HG03108 (cell line): ENCODE results near the gene TSPAN11.
"Not testable (repeated sequence)": the region's sequence is repeated elsewhere in the genome, so short reads cannot be mapped to it uniquely, and the experiment has no call there.

Source experiments
- ATAC-seq: cut with Tn5 transposase; IDR thresholded peaks from one replicate; pipeline ENCODE4 v1.9.1; 2021; ENCODE audit warnings: moderate library complexity; ENCODE audit not compliant: unreplicated experiment

Gene TSPAN11

DNA sequence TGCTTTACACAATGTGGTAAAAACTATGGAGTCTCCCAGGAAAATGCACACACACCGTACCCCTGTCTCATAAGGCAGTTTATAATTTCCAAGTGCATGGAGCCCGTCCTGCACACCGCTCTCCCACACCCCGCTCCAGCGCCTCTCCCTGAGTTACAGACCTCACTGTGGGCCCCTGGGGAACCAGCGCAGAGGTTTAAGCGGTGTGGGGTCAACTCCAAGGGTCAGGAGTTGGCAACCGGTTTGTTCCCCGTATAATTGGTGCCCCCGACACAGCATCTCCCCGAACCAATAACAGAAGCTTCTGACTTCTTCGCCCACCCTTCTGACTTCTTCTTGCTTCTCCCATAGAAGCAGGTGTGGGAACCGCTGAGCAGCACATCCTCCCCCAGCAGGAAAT is 88.7 kb downstream of the TSPAN11 start:
- ATAC-seq, result no peak

DNA sequence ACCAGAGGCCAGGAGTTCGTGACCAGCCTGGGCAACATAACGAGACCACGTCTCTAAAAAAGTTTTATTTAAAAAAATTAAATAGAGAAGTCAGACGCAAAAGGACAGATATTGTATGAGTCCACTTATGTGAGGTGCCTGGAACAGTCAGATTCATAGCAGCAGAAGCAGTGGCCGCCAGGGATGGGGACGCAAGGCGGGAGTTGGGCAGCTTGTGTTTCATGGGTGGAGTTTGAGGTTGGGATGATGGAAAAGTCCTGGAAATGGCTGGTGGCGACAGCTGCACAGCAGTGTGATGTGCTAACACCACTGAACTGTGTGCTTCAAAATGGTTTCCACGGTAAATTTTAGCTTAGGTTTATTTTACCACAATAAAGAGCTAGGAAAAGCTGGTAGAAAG is 89.5 kb downstream of the TSPAN11 start:
- ATAC-seq, result no peak

DNA sequence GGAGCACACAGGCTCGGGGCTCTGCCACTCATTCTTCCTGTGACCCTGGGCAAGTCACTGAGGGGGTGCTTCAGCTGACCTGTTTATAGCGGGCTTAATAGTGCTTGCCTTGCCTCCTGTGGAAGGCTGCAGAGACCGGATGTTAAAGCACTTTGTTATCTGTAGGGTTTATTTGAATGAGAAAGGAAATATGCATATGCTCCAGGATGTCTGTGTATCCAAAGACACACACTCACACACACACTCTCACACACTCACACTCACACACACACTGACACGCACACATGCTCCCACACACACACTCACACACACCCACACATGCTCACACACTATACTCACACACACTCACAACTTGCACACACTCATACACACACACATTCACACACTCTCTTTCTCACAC is 91.0 kb downstream of the TSPAN11 start:
- no peak for ATAC-seq

GRCh38 chr12:31018106-31018789 is 91.7 kb downstream of the TSPAN11 start:
- ATAC-seq, result no peak

- no peak for ATAC-seq
Observed at GRCh38 chr12:31018790-31019505, 92.4 kb downstream of the TSPAN11 start.

- no peak for ATAC-seq
Observed at GRCh38 chr12:31019561-31019960, 93.0 kb downstream of the TSPAN11 start.

DNA sequence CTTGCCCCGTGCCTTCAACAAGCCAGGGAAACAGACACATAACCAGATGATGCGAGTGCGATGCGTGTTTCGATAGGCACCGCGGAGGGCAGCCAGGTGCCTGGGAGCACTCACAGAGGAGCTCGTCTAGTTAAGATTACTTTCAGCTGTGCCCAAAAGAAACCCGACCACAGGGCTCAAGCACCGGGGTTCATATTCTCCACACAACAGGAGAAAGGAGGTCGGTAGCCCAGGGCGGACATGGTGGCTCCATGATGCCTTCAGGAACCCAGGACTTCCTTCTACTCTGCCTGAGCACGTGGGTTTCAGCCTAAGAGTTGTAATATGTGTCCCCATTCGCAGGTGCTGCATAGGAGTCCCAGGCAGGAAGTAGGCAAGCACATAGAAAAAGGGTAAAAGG is 93.4 kb downstream of the TSPAN11 start:
- no peak for ATAC-seq

DNA sequence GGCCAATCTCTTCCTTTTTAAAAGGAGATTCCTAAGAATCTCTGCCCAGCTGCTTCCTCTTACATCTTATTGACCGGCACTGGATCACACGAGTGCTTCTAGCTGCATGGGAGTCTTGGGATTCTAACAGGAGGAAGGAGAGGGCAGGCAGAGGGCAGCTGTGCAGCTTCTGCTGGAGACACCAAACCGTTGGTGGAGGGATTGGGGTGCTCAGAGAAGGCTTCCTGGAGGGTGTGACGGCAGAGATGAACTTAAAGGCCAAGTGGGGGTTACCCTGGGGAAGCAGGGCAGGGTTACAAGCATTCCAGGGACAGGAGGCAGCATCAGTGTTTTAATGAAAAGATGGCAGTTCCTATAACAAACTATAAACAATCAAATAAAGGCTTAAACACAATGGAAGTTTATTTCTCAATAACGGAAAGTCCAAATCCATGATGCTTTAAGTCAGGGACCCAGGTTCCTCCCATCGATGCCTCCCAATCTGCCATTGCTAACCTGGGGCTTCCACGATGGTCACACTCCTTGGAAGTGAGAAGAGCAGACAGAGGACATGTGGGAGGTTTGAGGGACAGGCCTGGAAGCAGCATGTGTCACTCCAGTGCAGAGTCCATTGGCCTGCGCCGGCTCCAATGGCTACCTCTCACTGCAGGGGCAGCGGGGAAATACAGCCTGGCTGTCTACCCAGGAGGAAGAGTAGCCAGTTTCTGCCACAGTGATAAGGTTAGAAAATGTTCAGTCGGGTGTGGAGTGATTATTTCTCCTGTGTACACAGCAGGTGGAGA is 94.0 kb downstream of the TSPAN11 start:
- ATAC-seq, result no peak

GRCh38 chr12:31021181-31021580 is 94.6 kb downstream of the TSPAN11 start:
- ATAC-seq, result no peak

- ATAC-seq, result no peak
Observed at GRCh38 chr12:31021809-31022494, 95.4 kb downstream of the TSPAN11 start.

- no peak for ATAC-seq
Observed at GRCh38 chr12:31023271-31023724, 96.8 kb downstream of the TSPAN11 start.

DNA sequence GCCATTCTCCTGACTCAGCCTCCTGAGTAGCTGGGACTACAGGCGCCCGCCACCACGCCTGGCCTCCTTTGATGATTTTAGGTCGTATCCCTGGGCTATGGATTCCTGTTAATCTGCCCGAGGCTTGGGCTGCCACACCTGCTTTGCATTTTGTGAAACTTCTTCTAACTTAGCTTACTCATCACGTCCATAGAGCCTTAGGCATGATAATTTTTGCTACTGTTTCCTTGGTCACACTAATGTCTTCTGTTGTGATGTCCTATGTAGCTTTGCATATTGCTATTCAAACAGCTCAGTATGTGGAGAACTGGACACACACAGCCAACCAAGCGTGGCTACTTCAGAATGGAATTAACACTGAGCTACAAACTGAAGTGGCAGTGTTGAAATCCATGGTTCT is 99.7 kb downstream of the TSPAN11 start:
- ATAC-seq, result no peak

- ATAC-seq, result not testable (repeated sequence)
Observed at GRCh38 chr12:31027006-31027405, 100.5 kb downstream of the TSPAN11 start.

- ATAC-seq, result no peak
Observed at GRCh38 chr12:31029468-31029867, 102.9 kb downstream of the TSPAN11 start.

DNA sequence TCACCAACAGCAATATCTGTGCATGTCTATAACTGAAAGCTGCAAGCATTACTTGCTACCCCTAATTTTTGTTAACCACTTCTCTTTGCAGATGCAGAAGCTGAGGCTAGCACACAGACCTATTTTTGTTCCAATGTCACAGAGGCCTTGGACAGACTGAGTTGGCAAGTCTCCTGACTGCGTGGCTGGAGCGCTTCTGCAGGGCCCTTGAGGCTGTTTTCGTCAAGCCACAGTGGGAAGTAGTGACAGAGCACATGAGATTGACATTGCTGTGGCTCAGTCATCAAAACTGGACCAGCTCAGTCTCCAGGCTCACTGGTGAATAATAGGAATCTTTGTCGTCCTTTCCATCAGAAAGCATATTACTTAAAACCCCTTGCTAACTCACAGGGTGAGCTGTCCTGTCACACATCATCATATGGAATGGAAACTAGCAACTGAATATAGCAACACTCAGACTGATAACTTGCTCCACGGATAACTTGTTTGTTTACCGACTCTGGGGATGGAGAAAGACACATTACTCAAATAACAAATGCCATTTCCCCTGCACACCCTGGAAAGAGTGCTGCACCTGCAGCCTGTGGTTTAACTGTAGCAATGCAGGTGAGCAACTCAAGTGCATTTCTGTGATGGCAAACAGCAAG is 103.5 kb downstream of the TSPAN11 start:
- no peak for ATAC-seq

- ATAC-seq, result no peak
Observed at GRCh38 chr12:31031951-31032335, 105.4 kb downstream of the TSPAN11 start.

DNA sequence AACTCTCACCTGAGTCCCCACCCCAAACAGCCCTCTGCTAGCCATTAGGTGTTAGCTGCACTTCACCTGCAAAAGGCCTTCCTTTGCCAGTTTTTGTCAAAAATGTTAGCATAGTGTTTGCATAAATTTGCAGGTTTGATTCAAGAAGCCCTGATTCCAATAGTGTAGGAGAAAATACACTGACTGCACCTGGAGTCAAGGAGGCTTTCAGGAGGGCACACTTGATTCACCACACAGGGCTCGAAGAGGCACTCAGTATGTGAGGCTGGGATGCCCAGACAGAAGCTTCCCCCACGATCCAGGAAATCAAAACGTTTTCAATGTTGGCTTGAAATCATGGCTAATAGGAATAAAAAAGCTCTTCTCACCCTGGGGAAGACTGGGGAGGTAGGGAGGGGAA is 106.6 kb downstream of the TSPAN11 start:
- no peak for ATAC-seq

DNA sequence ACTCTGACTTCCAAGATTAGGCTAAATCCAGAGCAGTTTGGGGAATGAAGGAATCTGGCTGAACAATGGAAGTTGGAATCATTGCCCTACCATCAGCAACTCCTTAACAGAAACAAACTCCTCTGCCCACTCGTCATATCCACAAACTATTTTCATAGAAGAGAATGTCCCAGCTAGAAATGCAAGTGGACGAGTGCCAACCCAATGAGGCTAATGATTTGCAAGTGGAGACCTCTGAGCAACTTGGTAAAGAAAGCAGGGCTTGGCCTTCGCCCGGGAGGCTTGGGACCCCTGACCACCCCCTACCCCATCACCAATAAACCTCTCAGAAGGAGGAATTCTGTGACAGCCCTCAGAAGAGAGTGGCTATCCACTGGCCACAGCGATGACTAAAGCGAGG is 107.1 kb downstream of the TSPAN11 start:
- ATAC-seq, result no peak

GRCh38 chr12:31034372-31034771 is 107.8 kb downstream of the TSPAN11 start:
- ATAC-seq, result no peak

DNA sequence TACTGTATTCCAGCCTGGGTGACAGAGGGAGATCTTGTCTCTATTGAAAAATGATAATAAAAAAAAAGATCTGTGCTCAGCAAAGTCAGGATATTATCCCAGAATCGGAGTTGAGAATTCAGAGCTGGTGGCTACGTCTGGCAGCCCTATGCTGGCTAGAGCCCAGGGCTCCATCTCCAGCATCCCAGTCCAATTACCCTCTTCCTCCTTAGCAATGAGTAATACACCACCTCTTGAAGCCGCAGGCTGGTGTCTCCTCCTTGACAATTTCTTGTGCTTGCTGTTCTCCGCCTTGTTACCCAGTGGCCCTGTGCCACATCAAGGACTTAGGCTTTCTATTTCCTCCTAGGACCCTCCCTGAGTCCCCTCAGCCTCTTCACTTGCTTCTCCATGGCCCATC is 108.7 kb downstream of the TSPAN11 start:
- no peak for ATAC-seq
